HEK293 (cell line): ENCODE results near the gene NF2.
"Not testable (repeated sequence)": the region's sequence is repeated elsewhere in the genome, so short reads cannot be mapped to it uniquely, and the experiment has no call there.

Source experiments
- CTCF ChIA-PET: fragments of 350-600 bp; formaldehyde crosslinking; extraction: SDS; loops from one replicate; lab custom pipeline; 2021; ENCODE audit warnings: antibody characterized with exemption; lab: Yijun Ruan, JAX
- POLR2A ChIA-PET: fragments of 300-600 bp; formaldehyde crosslinking; extraction: SDS; loops from one replicate; lab custom pipeline; 2020; ENCODE audit warnings: antibody characterized with exemption, inconsistent platforms; lab: Yijun Ruan, JAX
- H3K27ac ChIP-seq: fragments of 200-500 bp; sonication (Bioruptor generic); 2 replicates; pipeline ENCODE4 v1.5.1; 2014; ENCODE audit warnings: low read depth, low read length, control low read depth, inconsistent platforms; ENCODE audit errors: extremely low read depth
- H3K36me3 ChIP-seq, 2 experiments: fragments of 200-500 bp in 1 of 2; sonication (Bioruptor generic) in 1 of 2; 1 replicate in 1 of 2; 2 replicates in 1 of 2; pipeline ENCODE4 v1.5.1; 2014 to 2017; ENCODE audit warnings: inconsistent platforms in 2 of 2, low read length in 2 of 2; ENCODE audit not compliant: control insufficient read depth in 2 of 2, insufficient read depth in 1 of 2
- H3K4me1 ChIP-seq: fragments of 200-500 bp; sonication (Bioruptor generic); 2 replicates; pipeline ENCODE4 v1.5.1; 2014; ENCODE audit warnings: mild to moderate bottlenecking, low read length, inconsistent platforms; ENCODE audit not compliant: control insufficient read depth, insufficient read depth
- H3K4me3 ChIP-seq: 2 replicates; pipeline ENCODE4 v1.5.1; 2011; ENCODE audit warnings: low read depth, mild to moderate bottlenecking, control low read depth, low read length, moderate library complexity
- H3K9me3 ChIP-seq: fragments of 200-500 bp; sonication (Bioruptor generic); 2 replicates; pipeline ENCODE4 v1.5.1; 2014; ENCODE audit warnings: low read depth, low read length, inconsistent platforms; ENCODE audit not compliant: control insufficient read depth, insufficient read depth
- FEZF1 ChIP-seq: fragments of 450-650 bp; formaldehyde crosslinking; IDR thresholded peaks from 2 replicates; pipeline ENCODE4 v1.5.1; 2016; ENCODE audit warnings: missing biosample characterization, missing genetic modification characterization
- GLI4 ChIP-seq: fragments of 450-650 bp; formaldehyde crosslinking; IDR thresholded peaks from 2 replicates; pipeline ENCODE4 v1.5.1; 2016; ENCODE audit warnings: missing biosample characterization, missing genetic modification characterization
- KLF7 ChIP-seq: fragments of 450-650 bp; formaldehyde crosslinking; IDR thresholded peaks from 2 replicates; pipeline ENCODE4 v1.5.1; 2016; ENCODE audit warnings: missing biosample characterization, missing genetic modification characterization, borderline replicate concordance
- MYNN ChIP-seq: fragments of 450-650 bp; formaldehyde crosslinking; IDR thresholded peaks from 2 replicates; pipeline ENCODE4 v1.5.1; 2016; ENCODE audit warnings: missing biosample characterization, missing genetic modification characterization, borderline replicate concordance
- REST ChIP-seq: fragments of 450-650 bp; formaldehyde crosslinking; IDR thresholded peaks from 2 replicates; pipeline ENCODE4 v1.5.1; 2016; ENCODE audit warnings: missing biosample characterization, missing genetic modification characterization
- SP3 ChIP-seq: fragments of 450-650 bp; formaldehyde crosslinking; IDR thresholded peaks from 2 replicates; pipeline ENCODE4 v1.5.1; 2016; ENCODE audit warnings: missing biosample characterization, missing genetic modification characterization
- ZNF394 ChIP-seq: fragments of 450-650 bp; formaldehyde crosslinking; IDR thresholded peaks from 2 replicates; pipeline ENCODE4 v1.5.1; 2016; ENCODE audit warnings: missing biosample characterization, missing genetic modification characterization, mild to moderate bottlenecking, moderate library complexity, borderline replicate concordance
- ZNF433 ChIP-seq: fragments of 450-650 bp; formaldehyde crosslinking; IDR thresholded peaks from 2 replicates; pipeline ENCODE4 v1.5.1; 2016; ENCODE audit warnings: missing biosample characterization, missing genetic modification characterization, low read depth
- ZNF518A ChIP-seq: fragments of 450-650 bp; formaldehyde crosslinking; conservative IDR thresholded peaks from 2 replicates; pipeline ENCODE4 v1.5.1; 2016; ENCODE audit warnings: low read depth, missing biosample characterization, missing genetic modification characterization
- ZNF529 ChIP-seq: fragments of 450-650 bp; formaldehyde crosslinking; IDR thresholded peaks from 2 replicates; pipeline ENCODE4 v1.5.1; 2017; ENCODE audit warnings: missing genetic modification characterization, missing biosample characterization; ENCODE audit not compliant: insufficient replicate concordance
- ZNF621 ChIP-seq: fragments of 450-650 bp; formaldehyde crosslinking; IDR thresholded peaks from 2 replicates; pipeline ENCODE4 v1.5.1; 2017; ENCODE audit warnings: missing biosample characterization, missing genetic modification characterization
- ZNF645 ChIP-seq: fragments of 450-650 bp; formaldehyde crosslinking; IDR thresholded peaks from 2 replicates; pipeline ENCODE4; 2016; ENCODE audit warnings: missing biosample characterization, missing genetic modification characterization
- ZNF664 ChIP-seq: fragments of 450-650 bp; formaldehyde crosslinking; IDR thresholded peaks from 2 replicates; pipeline ENCODE4 v1.5.1; 2016; ENCODE audit warnings: missing biosample characterization, missing genetic modification characterization
- ZNF670 ChIP-seq: fragments of 450-650 bp; formaldehyde crosslinking; IDR thresholded peaks from 2 replicates; pipeline ENCODE4 v1.5.1; 2016; ENCODE audit warnings: missing biosample characterization, missing genetic modification characterization, low read depth
- ZNF677 ChIP-seq: fragments of 450-650 bp; IDR thresholded peaks from 2 replicates; pipeline ENCODE4 v1.5.0; 2018; ENCODE audit warnings: missing biosample characterization, mild to moderate bottlenecking, missing genetic modification characterization, moderate library complexity
- ZNF791 ChIP-seq: fragments of 450-650 bp; formaldehyde crosslinking; IDR thresholded peaks from 2 replicates; pipeline ENCODE4 v1.5.1; 2016; ENCODE audit warnings: missing biosample characterization, missing genetic modification characterization

NF2 gene

GRCh38 chr22:29563652-29564460 lies 39.6 kb upstream of the NF2 start:
- CTCF ChIA-PET = interaction anchor here (1.6 to 3.4 kb wide), 2 partner anchors 10 kb away, joined by 4 to 17 read pairs; partner anchors contain the start of gene THOC5
- no peaks in the 10 kb centered on the region for H3K9me3 ChIP-seq
- TF ChIP-seq ZNF433 (tag by site-specific recombination) = no peak
- no peak for TF ChIP-seq ZNF645
- no peak for TF ChIP-seq ZNF394 (tag by site-specific recombination)
- TF ChIP-seq ZNF529 = no peak
- no peak for TF ChIP-seq ZNF791 (tag by site-specific recombination)
- TF ChIP-seq ZNF677 (tag by site-specific recombination) = no peak
- no peak for TF ChIP-seq ZNF670
- no peak for TF ChIP-seq MYNN (tag by site-specific recombination)
- no peak for TF ChIP-seq ZNF518A (tag by site-specific recombination)
- TF ChIP-seq KLF7 (tag by site-specific recombination) = no peak
- TF ChIP-seq ZNF621 (tag by site-specific recombination) = no peak
- no peak for TF ChIP-seq SP3 (tag by site-specific recombination)
- no peak for TF ChIP-seq GLI4
- TF ChIP-seq ZNF664 (tag by site-specific recombination) = no peak
- no peak for TF ChIP-seq REST
- no peak for TF ChIP-seq FEZF1 (tag by site-specific recombination)
- H3K36me3 ChIP-seq = peaks cover 33 to 68% of the 10 kb centered on the region in 2 experiments; a peak in 2 of 3 replicates
- H3K27ac ChIP-seq = no peak overlapping the region
- H3K4me1 ChIP-seq = no peaks in the 10 kb centered on the region
- no peak overlapping the region for H3K4me3 ChIP-seq
- POLR2A ChIA-PET = interaction anchor here (1.9 to 2.1 kb wide), 2 partner anchors 10 kb away, joined by 9 read pairs; partner anchors contain the start of gene THOC5

- H3K4me3 ChIP-seq, H3K4me1 ChIP-seq, H3K9me3 ChIP-seq, H3K27ac ChIP-seq: not testable (repeated sequence)
- peaks cover 34 to 65% of the 10 kb centered on the region in 2 experiments; a peak in 2 of 3 replicates for H3K36me3 ChIP-seq
- ChIA-PET CTCF (interaction anchor here (0.6 to 3.4 kb wide), 4 partner anchors 9 to 96 kb away, joined by 3 to 17 read pairs (median 4); partner anchors contain the start of gene THOC5), POLR2A (interaction anchor here (1.1 kb wide), 1 partner anchor 13 kb away, joined by 5 read pairs; the partner anchor contains the start of gene THOC5)
These were observed 36.9 kb upstream of the NF2 start for GRCh38 chr22:29566513-29566912.
